Measurements from ENCODE around the gene STMN3.
A peak's percentile ranks its signal among the peaks of the same experiment; 100 is the strongest.
"Not testable (repeated sequence)": the region's sequence is repeated elsewhere in the genome, so short reads cannot be mapped to it uniquely, and the experiment has no call there.

STMN3 gene

DNA sequence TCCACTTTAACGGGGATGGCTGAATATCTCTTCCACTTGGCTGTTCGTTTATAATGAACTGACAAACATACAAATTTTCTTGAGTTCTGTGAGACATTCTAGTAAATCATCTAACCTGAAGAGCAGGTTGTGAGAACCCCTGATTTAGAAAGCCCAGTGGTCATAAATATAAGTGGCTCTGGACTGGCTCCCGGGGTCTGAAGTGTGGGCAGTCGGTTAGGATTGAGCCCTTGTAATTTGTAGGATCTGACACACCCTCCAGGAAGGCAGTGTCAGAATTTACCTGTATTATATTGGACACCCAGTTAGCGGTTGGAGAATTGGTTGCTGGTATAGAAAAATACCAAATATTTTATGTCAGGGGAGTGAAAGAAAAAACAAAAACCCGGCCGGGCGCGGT, 19.5 kb downstream of the STMN3 start (continued):
- TF ChIP-seq, protein P1, sequence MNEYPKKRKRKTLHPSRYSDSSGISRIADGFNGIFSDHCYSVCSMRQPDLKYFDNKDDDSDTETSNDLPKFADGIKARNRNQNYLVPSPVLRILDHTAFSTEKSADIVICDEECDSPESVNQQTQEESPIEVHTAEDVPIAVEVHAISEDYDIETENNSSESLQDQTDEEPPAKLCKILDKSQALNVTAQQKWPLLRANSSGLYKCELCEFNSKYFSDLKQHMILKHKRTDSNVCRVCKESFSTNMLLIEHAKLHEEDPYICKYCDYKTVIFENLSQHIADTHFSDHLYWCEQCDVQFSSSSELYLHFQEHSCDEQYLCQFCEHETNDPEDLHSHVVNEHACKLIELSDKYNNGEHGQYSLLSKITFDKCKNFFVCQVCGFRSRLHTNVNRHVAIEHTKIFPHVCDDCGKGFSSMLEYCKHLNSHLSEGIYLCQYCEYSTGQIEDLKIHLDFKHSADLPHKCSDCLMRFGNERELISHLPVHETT (tag by site-specific recombination; IDR thresholded peaks at IDR 0.05), result no peak

DNA sequence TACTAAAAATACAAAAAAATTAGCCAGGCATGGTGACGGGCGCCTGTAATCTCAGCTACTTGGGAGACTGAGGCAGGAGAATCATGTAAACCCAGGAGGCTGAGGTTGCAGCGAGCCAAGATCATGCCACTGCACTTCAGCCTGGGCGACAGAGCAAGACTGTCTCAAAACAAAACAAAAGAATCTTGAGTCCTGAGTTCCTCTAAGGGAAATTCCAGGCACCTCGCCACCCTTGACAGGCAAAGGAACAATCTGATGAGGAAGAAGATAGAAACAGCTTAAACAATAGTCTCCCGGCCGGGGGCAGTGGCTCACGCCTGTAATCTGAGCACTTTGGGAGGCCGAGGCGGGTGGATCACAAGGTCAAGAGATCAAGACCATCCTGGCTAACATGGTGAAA, 21.8 kb downstream of the STMN3 start:
- H3K4me3 ChIP-seq (ENCODE audit: low read depth, low read length); H3K4me1 ChIP-seq (ENCODE audit: control insufficient read depth, insufficient read depth, low read length); H3K9me3 ChIP-seq (ENCODE audit: control insufficient read depth, insufficient read depth, low read depth, low read length); H3K36me3 ChIP-seq (ENCODE audit: control insufficient read depth in 2 of 2, insufficient read depth in 1 of 2, low read length in 2 of 2); POLR2A ChIA-PET; H3K27ac ChIP-seq (ENCODE audit: extremely low read depth, low read depth, low read length): not testable (repeated sequence)
- CTCF ChIA-PET, result interaction anchor here (0.8 kb wide), 1 partner anchor 94 kb away, joined by 3 read pairs; no protein-coding TSS in a partner anchor

DNA sequence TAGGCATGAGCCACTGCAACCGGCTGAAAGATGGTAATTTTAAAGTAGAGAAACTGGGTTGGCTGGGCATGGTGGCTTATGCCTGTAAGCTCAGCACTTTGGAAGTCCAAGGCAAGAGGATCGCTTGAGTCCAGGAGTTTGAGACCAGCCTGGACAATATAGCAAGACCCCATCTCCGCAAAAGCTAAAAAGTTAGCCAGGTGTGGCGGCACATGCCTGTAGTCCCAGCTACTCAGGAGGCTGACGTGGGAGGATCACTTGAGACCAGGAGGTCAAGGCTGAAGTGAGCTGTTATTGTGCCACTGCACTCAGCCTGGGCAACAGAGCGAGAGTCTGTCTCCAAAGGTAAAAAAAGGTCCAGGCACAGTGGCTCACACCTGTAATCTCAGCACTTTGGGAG, 22.3 kb downstream of the STMN3 start:
- H3K9me3 ChIP-seq (ENCODE audit: control insufficient read depth, insufficient read depth, low read depth, low read length); H3K4me3 ChIP-seq (ENCODE audit: low read depth, low read length); H3K27ac ChIP-seq (ENCODE audit: extremely low read depth, low read depth, low read length); POLR2A ChIA-PET; H3K36me3 ChIP-seq (ENCODE audit: control insufficient read depth in 2 of 2, insufficient read depth in 1 of 2, low read length in 2 of 2); H3K4me1 ChIP-seq (ENCODE audit: control insufficient read depth, insufficient read depth, low read length): not testable (repeated sequence)
- CTCF ChIA-PET, result interaction anchor here (0.8 kb wide), 1 partner anchor 93 kb away, joined by 3 read pairs; no protein-coding TSS in a partner anchor
- peak; percentile 90 for TF ChIP-seq ZNF121 (tag by site-specific recombination; IDR thresholded peaks at IDR 0.05)

DNA sequence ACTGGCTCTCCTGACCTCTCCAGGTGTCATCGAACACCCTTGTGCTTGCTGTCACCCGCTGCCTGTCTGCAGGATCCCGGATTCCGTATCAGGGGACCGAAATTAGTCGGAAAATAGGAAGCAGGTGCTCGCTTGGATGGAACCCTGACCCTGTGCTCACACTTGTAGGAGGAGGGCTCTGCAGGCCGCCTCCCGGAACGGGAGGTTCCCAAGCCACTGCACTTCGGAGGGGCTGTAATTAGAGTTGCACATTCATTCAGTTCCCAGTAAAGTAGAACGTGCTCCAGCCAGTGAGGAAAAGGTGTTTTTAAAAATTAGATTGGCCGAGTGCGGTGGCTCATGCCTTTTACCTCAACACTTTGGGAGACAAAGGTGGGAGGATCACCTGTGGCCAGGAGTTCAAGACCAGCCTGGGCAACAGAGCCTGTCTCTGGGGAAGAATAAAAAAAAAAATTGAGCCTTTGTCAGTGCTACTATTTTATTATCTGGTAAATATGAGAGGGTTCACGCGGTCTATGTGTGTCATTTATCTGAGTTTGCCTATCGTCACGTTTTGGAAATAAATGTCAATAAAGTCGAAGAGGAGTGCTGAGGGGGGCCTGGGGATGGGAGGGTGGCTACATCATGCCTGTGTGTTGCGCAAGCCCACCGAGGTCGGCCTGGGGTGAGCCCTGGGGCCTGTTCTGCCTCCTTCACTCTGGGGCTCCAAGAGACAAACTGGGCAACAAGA, 24.8 kb downstream of the STMN3 start:
- Histone ChIP-seq H3K9me3 (ENCODE audit: control insufficient read depth, insufficient read depth, low read depth, low read length) (no peaks in the 10 kb centered on the region), H3K36me3 (ENCODE audit: control insufficient read depth in 2 of 2, insufficient read depth in 1 of 2, low read length in 2 of 2) (no peaks in the 10 kb centered on the region), H3K27ac (ENCODE audit: extremely low read depth, low read depth, low read length) (peak overlapping the region; percentile 62; the same call in 1 of the 2 replicates), H3K4me1 (ENCODE audit: control insufficient read depth, insufficient read depth, low read length) (no peaks in the 10 kb centered on the region), H3K4me3 (ENCODE audit: low read depth, low read length) (peak overlapping the region; percentile 89)
- ChIA-PET CTCF (no interaction called here), POLR2A (interaction anchor here (0.5 to 1.5 kb wide), 5 partner anchors 14 to 403 kb away, joined by 3 to 20 read pairs (median 4); partner anchors contain the start of gene HELZ2)
- TF ChIP-seq ZNF184 (tag by site-specific recombination; IDR thresholded peaks at IDR 0.05) (0 out of 2 replicates have a peak, but pooled peaks have one; percentile 74), SETDB1 (IDR thresholded peaks at IDR 0.05; ENCODE audit: insufficient read length, low read length) (no peak), PRDM1 (tag by site-specific recombination; IDR thresholded peaks at IDR 0.05) (no peak), TCF7L2 (IDR thresholded peaks at IDR 0.05; ENCODE audit: borderline replicate concordance, low read depth, low read length) (no peak), ZIC2 (tag by site-specific recombination; IDR thresholded peaks at IDR 0.05) (peak; percentile 89), ZNF670 (tag by site-specific recombination; IDR thresholded peaks at IDR 0.05; ENCODE audit: low read depth) (no peak), ZNF416 (tag by site-specific recombination; IDR thresholded peaks at IDR 0.05) (no peak), ZNF843 (tag by site-specific recombination; IDR thresholded peaks at IDR 0.05) (peak; percentile 9; the same call in 1 of the 2 replicates), ZNF202 (tag by site-specific recombination; IDR thresholded peaks at IDR 0.05; ENCODE audit: borderline replicate concordance) (no peak), ZNF654 (tag by site-specific recombination; IDR thresholded peaks at IDR 0.05; ENCODE audit: low read depth) (no peak; the same call in 1 of the 2 replicates)
- TF ChIP-seq, protein P2, sequence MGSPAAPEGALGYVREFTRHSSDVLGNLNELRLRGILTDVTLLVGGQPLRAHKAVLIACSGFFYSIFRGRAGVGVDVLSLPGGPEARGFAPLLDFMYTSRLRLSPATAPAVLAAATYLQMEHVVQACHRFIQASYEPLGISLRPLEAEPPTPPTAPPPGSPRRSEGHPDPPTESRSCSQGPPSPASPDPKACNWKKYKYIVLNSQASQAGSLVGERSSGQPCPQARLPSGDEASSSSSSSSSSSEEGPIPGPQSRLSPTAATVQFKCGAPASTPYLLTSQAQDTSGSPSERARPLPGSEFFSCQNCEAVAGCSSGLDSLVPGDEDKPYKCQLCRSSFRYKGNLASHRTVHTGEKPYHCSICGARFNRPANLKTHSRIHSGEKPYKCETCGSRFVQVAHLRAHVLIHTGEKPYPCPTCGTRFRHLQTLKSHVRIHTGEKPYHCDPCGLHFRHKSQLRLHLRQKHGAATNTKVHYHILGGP (tag by site-specific recombination; IDR thresholded peaks at IDR 0.05), result no peak
- TF ChIP-seq, protein P3, sequence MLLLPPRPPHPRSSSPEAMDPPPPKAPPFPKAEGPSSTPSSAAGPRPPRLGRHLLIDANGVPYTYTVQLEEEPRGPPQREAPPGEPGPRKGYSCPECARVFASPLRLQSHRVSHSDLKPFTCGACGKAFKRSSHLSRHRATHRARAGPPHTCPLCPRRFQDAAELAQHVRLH (tag by site-specific recombination; IDR thresholded peaks at IDR 0.05), result peak; percentile 79
- TF ChIP-seq, protein P4, sequence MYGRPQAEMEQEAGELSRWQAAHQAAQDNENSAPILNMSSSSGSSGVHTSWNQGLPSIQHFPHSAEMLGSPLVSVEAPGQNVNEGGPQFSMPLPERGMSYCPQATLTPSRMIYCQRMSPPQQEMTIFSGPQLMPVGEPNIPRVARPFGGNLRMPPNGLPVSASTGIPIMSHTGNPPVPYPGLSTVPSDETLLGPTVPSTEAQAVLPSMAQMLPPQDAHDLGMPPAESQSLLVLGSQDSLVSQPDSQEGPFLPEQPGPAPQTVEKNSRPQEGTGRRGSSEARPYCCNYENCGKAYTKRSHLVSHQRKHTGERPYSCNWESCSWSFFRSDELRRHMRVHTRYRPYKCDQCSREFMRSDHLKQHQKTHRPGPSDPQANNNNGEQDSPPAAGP (tag by site-specific recombination; IDR thresholded peaks at IDR 0.05), result peak; percentile 91
- TF ChIP-seq, protein P5, sequence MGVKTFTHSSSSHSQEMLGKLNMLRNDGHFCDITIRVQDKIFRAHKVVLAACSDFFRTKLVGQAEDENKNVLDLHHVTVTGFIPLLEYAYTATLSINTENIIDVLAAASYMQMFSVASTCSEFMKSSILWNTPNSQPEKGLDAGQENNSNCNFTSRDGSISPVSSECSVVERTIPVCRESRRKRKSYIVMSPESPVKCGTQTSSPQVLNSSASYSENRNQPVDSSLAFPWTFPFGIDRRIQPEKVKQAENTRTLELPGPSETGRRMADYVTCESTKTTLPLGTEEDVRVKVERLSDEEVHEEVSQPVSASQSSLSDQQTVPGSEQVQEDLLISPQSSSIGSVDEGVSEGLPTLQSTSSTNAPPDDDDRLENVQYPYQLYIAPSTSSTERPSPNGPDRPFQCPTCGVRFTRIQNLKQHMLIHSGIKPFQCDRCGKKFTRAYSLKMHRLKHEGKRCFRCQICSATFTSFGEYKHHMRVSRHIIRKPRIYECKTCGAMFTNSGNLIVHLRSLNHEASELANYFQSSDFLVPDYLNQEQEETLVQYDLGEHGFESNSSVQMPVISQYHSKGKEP (tag by site-specific recombination; IDR thresholded peaks at IDR 0.05), result no peak
- TF ChIP-seq, protein P6, sequence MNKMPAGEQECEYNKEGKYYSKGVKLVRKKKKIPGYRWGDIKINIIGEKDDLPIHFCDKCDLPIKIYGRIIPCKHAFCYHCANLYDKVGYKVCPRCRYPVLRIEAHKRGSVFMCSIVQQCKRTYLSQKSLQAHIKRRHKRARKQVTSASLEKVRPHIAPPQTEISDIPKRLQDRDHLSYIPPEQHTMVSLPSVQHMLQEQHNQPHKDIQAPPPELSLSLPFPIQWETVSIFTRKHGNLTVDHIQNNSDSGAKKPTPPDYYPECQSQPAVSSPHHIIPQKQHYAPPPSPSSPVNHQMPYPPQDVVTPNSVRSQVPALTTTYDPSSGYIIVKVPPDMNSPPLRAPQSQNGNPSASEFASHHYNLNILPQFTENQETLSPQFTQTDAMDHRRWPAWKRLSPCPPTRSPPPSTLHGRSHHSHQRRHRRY (tag by site-specific recombination; IDR thresholded peaks at IDR 0.05), result no peak
- TF ChIP-seq, protein P7, sequence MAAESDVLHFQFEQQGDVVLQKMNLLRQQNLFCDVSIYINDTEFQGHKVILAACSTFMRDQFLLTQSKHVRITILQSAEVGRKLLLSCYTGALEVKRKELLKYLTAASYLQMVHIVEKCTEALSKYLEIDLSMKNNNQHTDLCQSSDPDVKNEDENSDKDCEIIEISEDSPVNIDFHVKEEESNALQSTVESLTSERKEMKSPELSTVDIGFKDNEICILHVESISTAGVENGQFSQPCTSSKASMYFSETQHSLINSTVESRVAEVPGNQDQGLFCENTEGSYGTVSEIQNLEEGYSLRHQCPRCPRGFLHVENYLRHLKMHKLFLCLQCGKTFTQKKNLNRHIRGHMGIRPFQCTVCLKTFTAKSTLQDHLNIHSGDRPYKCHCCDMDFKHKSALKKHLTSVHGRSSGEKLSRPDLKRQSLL (tag by site-specific recombination; IDR thresholded peaks at IDR 0.05), result no peak

Data from HEK293 (cell line).